Measurements from ENCODE around the gene G2E3. TPM values are rescaled to one million over a fixed set of nuclear protein-coding genes. Genes with fewer than 3 reads are reported as not detected.

Gene G2E3, protein sequence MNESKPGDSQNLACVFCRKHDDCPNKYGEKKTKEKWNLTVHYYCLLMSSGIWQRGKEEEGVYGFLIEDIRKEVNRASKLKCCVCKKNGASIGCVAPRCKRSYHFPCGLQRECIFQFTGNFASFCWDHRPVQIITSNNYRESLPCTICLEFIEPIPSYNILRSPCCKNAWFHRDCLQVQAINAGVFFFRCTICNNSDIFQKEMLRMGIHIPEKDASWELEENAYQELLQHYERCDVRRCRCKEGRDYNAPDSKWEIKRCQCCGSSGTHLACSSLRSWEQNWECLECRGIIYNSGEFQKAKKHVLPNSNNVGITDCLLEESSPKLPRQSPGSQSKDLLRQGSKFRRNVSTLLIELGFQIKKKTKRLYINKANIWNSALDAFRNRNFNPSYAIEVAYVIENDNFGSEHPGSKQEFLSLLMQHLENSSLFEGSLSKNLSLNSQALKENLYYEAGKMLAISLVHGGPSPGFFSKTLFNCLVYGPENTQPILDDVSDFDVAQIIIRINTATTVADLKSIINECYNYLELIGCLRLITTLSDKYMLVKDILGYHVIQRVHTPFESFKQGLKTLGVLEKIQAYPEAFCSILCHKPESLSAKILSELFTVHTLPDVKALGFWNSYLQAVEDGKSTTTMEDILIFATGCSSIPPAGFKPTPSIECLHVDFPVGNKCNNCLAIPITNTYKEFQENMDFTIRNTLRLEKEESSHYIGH
- total RNA-seq, result 11.8 and 12.1 TPM in 2 replicates

GRCh38 chr14:30558675-30559555 is at the start of gene G2E3:
TSS of gene G2E3 (plus strand) at chr14:30559158. CDS start at chr14:30581080, 21,922 bp downstream.

GRCh38 chr14:30621940-30622830 is 63.2 kb downstream of the G2E3 start, which contains the start of gene SCFD1:
TSS of gene SCFD1 (plus strand) at chr14:30622319. CDS start at chr14:30622339, 20 bp downstream.

Other genes starting within 250 kb of the G2E3 start
- gene SCFD1, start 63.2 kb downstream of the G2E3 start, total RNA-seq, result 125 and 128 TPM in 2 replicates

Measured in bronchial smooth muscle cell (primary cell).